Measurements from ENCODE around the gene OPRPN. TPM values are rescaled to one million over a fixed set of nuclear protein-coding genes. Genes with fewer than 3 reads are reported as not detected.

Gene OPRPN
- total and polyA plus RNA-seq, 2 of the 8 experiments (the other 6 are each of a cell fraction or from before 2014, with no cell fraction given), result not detected

- no peak overlapping the region for H2BK15ac ChIP-seq (ENCODE audit: low read length)
- H2AK5ac ChIP-seq (ENCODE audit: low read depth, low read length), result no peak overlapping the region
- H4K5ac ChIP-seq (ENCODE audit: insufficient read length, low read depth, low read length), result no peak overlapping the region
- H2AFZ ChIP-seq (ENCODE audit: low read length), result no peak overlapping the region
- H4K91ac ChIP-seq (replicated peaks; ENCODE audit: insufficient read length, low read length), result no peak overlapping the region
- no peak overlapping the region for H3K9ac ChIP-seq (replicated peaks in 1 of 4; ENCODE audit: extremely low read depth in 1 of 4, low read depth in 3 of 4, low read length in 3 of 4)
- no peak for FAIRE-seq
- H3K9me3 ChIP-seq (ENCODE audit: insufficient read depth in 2 of 2, low read depth in 1 of 2, low read length in 1 of 2), result no peaks in the 10 kb centered on the region
- no peaks in the 10 kb centered on the region for H3K27me3 ChIP-seq (replicated peaks in 1 of 4; ENCODE audit: control insufficient read depth in 3 of 4, extremely low read depth in 1 of 4, insufficient read depth in 3 of 4, low read length in 3 of 4)
- H3K36me3 ChIP-seq (ENCODE audit: control insufficient read depth in 2 of 4, insufficient read depth in 4 of 4, low read length in 3 of 4), result no peaks in the 10 kb centered on the region
- H4K20me1 ChIP-seq (replicated peaks in 1 of 2; ENCODE audit: control insufficient read depth in 1 of 2, insufficient read depth in 2 of 2, low read length in 2 of 2), result no peaks in the 10 kb centered on the region
- H3K56ac ChIP-seq (replicated peaks; ENCODE audit: insufficient read length, low read depth, low read length), result no peak overlapping the region
- no peaks in the 10 kb centered on the region; the same call in 1 of the 2 replicates for H3K23me2 ChIP-seq (ENCODE audit: low read depth, low read length)
- POLR2A ChIA-PET (ENCODE audit: partially characterized antibody), result no interaction called here
- no peak overlapping the region for H3K14ac ChIP-seq (ENCODE audit: insufficient read length)
- TF ChIP-seq RAD21 (IDR thresholded peaks at IDR 0.05 in 1 of 2, conservative IDR thresholded peaks at IDR 0.05 in 1 of 2; ENCODE audit: low read depth in 2 of 2, low read length in 2 of 2) (no peak), CREB1 (IDR thresholded peaks at IDR 0.05) (no peak), SP1 (IDR thresholded peaks at IDR 0.05; ENCODE audit: low read depth, low read length) (no peak), RFX5 (IDR thresholded peaks at IDR 0.05; ENCODE audit: borderline replicate concordance, low read depth, low read length) (no peak), NRF1 (IDR thresholded peaks at IDR 0.05; ENCODE audit: low read depth, low read length) (no peak), SP4 (IDR thresholded peaks at IDR 0.05; ENCODE audit: low read length) (no peak), FOSL1 (IDR thresholded peaks at IDR 0.05; ENCODE audit: insufficient read depth, low read depth, low read length) (no peak), CTBP2 (IDR thresholded peaks at IDR 0.05; ENCODE audit: borderline replicate concordance, insufficient read depth, insufficient read length, low read length) (no peak)
- no peaks in the 10 kb centered on the region for H3K79me2 ChIP-seq (ENCODE audit: control insufficient read depth in 1 of 2, insufficient read depth in 2 of 2, low read length in 2 of 2)
- no peak overlapping the region for H2BK20ac ChIP-seq (ENCODE audit: low read length)
- no peak overlapping the region for H2BK12ac ChIP-seq (ENCODE audit: low read depth, low read length)
- H3K4me3 ChIP-seq (ENCODE audit: extremely low read depth in 1 of 4, insufficient read depth in 2 of 4, low read depth in 3 of 4, low read length in 4 of 4), result no peak overlapping the region
- H2BK120ac ChIP-seq (replicated peaks; ENCODE audit: low read depth, low read length), result no peak overlapping the region
- no peak overlapping the region for H4K8ac ChIP-seq (ENCODE audit: extremely low read depth, insufficient read depth, low read length)
- H3K4me1 ChIP-seq (replicated peaks in 1 of 4; ENCODE audit: control insufficient read depth in 3 of 4, insufficient read depth in 4 of 4, low read length in 3 of 4), result no peaks in the 10 kb centered on the region
- no peak overlapping the region for H3K18ac ChIP-seq (ENCODE audit: extremely low read depth, low read length)
- no peak overlapping the region for H3K4me2 ChIP-seq (ENCODE audit: insufficient read depth in 1 of 2, low read depth in 2 of 2, low read length in 2 of 2)
- no peak overlapping the region for H3K4ac ChIP-seq (replicated peaks; ENCODE audit: insufficient read length, low read depth, low read length)
- WGBS, 2 experiments (ENCODE audit: extremely low coverage in 1 of 2, insufficient coverage in 1 of 2, insufficient read length in 1 of 2, insufficient replicate concordance in 2 of 2, low coverage in 1 of 2, low lambda C conversion rate in 2 of 2, missing lambda C conversion rate in 1 of 2), result 87% methylated on average over 3 of the region's 3 CpGs; no CpG with 5 or more reads in 1 of the 2 experiments
- CTCF ChIA-PET (ENCODE audit: partially characterized antibody), result interaction anchor here (0.7 kb wide), 1 partner anchor 33 kb away, joined by 3 read pairs; no protein-coding TSS in a partner anchor
- no peak overlapping the region for H3K27ac ChIP-seq (ENCODE audit: low read depth, low read length)
- DNase-seq (ENCODE audit: low read depth in 1 of 2, low spot score in 2 of 2), result no peak
- H2BK5ac ChIP-seq (ENCODE audit: low read depth, low read length), result no peak overlapping the region
- H3K79me1 ChIP-seq (ENCODE audit: low read depth, low read length), result no peaks in the 10 kb centered on the region
- H3K23ac ChIP-seq (ENCODE audit: insufficient read length), result no peak overlapping the region
These were observed 38.6 kb upstream of the OPRPN start for GRCh38 chr4:70359115-70359661.
